ENCODE data around the gene DOK7. TPM values are rescaled to one million over a fixed set of nuclear protein-coding genes. Genes with fewer than 3 reads are reported as not detected.

DOK7 gene
- total RNA-seq, 4 donors from 2014 or later: 0.53 to 5.7 (median 4.1) TPM; not detected in 1

DNA sequence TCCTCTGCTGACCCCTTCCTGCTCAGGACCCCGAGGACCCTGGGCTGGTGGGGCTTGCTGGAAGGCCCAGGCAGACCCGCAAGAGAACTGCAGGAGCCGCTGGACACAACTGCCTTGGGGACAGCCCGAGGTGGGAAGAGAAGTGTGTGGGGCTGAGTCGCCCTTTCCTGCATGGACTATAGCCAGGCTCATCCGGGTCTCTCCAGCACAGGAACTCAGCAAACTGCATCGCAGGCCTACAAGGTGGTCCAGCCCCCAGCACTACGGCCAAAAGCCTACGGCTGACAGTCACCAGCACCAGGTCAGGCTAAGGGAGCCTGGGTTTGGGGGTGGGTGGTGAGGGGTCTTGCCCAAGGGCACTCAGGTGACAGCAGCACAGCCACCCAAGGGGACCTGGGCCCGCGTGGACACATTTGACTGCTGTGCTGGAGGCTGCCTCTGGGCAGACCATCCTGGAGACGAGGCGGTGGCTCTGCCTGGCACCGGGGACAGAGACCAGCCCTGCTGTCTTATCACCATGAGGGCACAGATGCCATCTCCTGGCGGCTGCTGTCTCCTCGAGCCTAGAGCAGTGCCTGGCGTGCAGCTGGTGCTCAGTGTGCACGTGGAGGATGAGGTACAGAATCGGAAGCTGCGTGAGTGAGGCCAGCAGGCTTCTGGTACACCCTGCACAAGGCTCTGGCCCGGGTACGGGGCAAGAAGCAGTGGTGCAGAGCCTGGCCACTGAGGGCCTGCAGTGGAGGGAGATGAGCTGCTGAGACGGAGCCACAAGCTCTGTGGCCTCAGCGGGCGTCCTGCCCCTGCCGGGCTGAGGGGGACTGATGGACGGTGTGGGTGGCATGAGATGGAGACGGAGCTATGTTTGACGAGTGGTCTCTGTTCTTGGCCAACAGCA is 54.0 kb downstream of the DOK7 start:
- H3K27ac ChIP-seq: no peak overlapping the region
- H3K4me1 ChIP-seq: no peaks in the 10 kb centered on the region
- TF ChIP-seq, protein P1, sequence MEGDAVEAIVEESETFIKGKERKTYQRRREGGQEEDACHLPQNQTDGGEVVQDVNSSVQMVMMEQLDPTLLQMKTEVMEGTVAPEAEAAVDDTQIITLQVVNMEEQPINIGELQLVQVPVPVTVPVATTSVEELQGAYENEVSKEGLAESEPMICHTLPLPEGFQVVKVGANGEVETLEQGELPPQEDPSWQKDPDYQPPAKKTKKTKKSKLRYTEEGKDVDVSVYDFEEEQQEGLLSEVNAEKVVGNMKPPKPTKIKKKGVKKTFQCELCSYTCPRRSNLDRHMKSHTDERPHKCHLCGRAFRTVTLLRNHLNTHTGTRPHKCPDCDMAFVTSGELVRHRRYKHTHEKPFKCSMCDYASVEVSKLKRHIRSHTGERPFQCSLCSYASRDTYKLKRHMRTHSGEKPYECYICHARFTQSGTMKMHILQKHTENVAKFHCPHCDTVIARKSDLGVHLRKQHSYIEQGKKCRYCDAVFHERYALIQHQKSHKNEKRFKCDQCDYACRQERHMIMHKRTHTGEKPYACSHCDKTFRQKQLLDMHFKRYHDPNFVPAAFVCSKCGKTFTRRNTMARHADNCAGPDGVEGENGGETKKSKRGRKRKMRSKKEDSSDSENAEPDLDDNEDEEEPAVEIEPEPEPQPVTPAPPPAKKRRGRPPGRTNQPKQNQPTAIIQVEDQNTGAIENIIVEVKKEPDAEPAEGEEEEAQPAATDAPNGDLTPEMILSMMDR (IDR thresholded peaks at IDR 0.05): no peak
- TF ChIP-seq POLR2A (IDR thresholded peaks at IDR 0.05): no peak
- no peaks in the 10 kb centered on the region for H3K27me3 ChIP-seq
- no peak overlapping the region for H3K4me3 ChIP-seq
- peaks cover 0 to 100% (median 0%) of the 10 kb centered on the region in 3 donors for H3K36me3 ChIP-seq
- H3K9me3 ChIP-seq: no peaks in the 10 kb centered on the region
- DNase-seq: no peak

DNA sequence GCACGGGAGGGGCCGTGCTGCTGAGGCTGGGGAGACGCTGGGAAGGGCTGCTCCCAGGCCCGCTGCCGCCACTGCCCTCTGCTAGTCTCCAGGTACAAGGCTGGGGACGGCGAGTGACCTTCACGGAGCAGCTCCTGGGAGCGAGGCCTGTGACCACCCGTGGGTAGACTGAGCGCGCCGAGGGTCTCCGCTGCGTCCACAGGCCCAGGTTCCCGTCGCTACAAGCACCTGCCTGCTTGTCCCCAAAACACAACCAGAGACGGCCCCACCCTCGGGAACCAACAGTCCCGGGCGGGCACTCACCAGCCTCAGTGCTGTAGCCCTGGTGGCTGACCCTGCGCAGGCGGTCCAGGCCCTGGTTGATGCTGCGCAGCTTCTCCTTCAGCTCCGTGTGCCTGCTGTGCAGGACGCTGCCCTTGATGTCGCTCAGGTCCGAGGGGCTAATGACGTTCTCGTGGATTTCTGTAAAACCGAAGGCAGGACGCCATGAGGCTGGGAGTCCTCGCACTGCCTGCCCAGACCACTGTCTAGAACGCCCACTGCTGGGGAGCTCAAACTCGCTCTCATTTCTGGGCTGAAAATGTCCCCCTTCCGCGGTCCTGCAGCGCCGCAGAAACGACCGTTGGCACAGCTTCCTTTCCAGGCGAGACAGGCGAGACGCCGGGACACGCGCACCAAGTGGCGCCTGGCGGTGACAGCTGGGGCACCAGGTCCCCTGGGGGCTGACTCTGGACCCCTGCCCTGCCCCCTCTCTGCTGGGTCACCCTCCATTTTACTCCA is 54.8 kb downstream of the DOK7 start:
- H3K36me3 ChIP-seq: peaks cover 0 to 100% (median 0%) of the 10 kb centered on the region in 3 donors
- H3K27me3 ChIP-seq: no peaks in the 10 kb centered on the region
- DNase-seq: no peak
- no peaks in the 10 kb centered on the region for H3K4me1 ChIP-seq
- TF ChIP-seq, protein P1 (IDR thresholded peaks at IDR 0.05): no peak
- no peak for TF ChIP-seq POLR2A (IDR thresholded peaks at IDR 0.05)
- H3K4me3 ChIP-seq: no peak overlapping the region
- H3K9me3 ChIP-seq: no peaks in the 10 kb centered on the region
- H3K27ac ChIP-seq: no peak overlapping the region

DNA sequence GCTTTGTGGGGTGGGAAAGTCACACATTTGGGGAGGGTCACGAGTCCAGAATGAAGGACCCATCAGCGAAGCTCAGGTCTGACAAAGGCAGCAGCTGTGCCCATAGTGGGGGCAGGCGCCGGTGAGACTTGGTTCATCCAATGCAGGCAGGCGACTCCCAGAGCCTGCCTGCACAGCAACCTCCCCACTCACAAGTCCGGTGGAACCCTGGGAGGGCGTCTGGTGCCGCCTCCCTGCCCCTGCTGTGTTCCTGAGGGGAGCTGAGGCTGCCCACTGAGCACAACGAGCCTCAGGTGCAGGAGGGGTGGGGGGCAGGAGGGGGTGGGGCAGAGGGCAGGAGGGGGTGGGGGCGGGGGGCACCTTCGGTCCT is 55.4 kb downstream of the DOK7 start:
- TF ChIP-seq, protein P1 (IDR thresholded peaks at IDR 0.05): no peak
- no peak for TF ChIP-seq POLR2A (IDR thresholded peaks at IDR 0.05)
- no peaks in the 10 kb centered on the region for H3K27me3 ChIP-seq
- H3K4me3 ChIP-seq: no peak overlapping the region
- DNase-seq: no peak
- H3K9me3 ChIP-seq: no peaks in the 10 kb centered on the region
- no peaks in the 10 kb centered on the region for H3K4me1 ChIP-seq
- H3K36me3 ChIP-seq: peaks cover 0 to 100% (median 0%) of the 10 kb centered on the region in 3 donors
- no peak overlapping the region for H3K27ac ChIP-seq

DNA sequence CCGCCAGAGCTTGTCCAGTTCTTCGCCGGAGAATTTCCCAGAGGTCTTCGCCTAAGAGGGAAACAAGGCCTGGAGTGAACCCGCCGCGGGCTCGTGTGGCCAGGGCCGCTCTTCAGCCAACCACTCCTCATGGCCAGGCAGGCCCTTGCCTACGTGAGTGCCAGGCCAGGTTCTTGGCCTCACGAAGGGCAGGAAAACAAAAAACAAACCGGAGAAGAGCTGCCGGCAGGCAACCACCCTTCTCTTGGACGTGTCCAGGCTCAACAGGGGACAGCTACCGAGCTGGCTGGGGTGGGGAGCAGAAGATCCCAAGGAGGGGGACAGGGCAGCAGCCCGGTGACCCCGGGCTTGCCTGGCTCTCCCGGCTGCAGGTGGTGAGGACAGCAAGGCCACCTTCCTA is 55.8 kb downstream of the DOK7 start:
- no peak overlapping the region for H3K27ac ChIP-seq
- H3K4me1 ChIP-seq: no peaks in the 10 kb centered on the region
- H3K9me3 ChIP-seq: no peaks in the 10 kb centered on the region
- H3K4me3 ChIP-seq: no peak overlapping the region
- TF ChIP-seq, protein P1 (IDR thresholded peaks at IDR 0.05): no peak
- no peak for TF ChIP-seq POLR2A (IDR thresholded peaks at IDR 0.05)
- H3K36me3 ChIP-seq: peaks cover 0 to 100% (median 0%) of the 10 kb centered on the region in 3 donors
- H3K27me3 ChIP-seq: no peaks in the 10 kb centered on the region
- no peak for DNase-seq

DNA sequence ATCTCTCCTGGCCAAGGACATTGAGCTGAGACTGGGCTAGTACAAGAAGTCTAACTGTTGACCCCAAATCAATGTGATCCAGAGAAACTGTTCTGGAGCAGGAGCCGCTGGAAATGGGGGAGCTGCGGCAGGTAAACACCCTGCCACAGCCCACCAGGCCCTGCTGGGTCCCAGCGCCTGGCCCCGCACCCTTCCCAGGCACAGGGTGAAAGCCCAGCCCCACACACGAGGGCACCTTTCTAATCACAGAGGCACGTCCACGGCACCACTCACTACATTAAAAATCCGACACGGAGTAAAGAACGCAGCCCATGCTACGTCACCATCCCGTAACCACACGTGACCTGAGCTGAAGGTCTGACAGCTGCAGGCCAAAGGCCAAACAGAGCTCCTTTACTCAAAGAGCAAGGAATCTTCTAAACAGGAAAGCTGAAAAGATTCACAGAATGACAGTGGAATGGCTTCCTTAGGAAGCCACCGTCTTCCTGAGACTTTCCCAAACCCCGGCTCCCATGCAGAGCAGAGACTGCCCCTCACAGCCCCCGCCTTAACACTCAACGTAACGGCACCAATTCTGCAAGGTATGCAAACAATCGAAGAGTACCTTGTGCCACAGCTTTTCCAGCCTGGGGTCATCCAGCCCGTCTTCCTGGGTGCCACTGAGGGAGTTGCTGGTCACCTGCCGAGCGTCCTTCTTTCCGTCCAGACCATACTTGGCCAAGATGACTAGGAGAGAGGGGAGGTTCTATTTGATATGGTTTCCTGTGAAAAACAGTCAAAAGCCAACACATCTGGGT is 56.6 kb downstream of the DOK7 start:
- Histone ChIP-seq H3K27me3 (no peaks in the 10 kb centered on the region), H3K4me3 (no peak overlapping the region), H3K9me3 (no peaks in the 10 kb centered on the region), H3K4me1 (no peaks in the 10 kb centered on the region), H3K36me3 (peaks cover 0 to 100% (median 0%) of the 10 kb centered on the region in 3 donors), H3K27ac (no peak overlapping the region)
- DNase-seq: no peak
- TF ChIP-seq, protein P1 (IDR thresholded peaks at IDR 0.05): no peak
- no peak for TF ChIP-seq POLR2A (IDR thresholded peaks at IDR 0.05)

All from Peyer's patch (tissue), 4 donors.